ENCODE results near the gene TMEM270. TPM values are rescaled to one million over a fixed set of nuclear protein-coding genes. Genes with fewer than 3 reads are reported as not detected.
A peak's percentile ranks its signal among the peaks of the same experiment; 100 is the strongest.
"Not testable (repeated sequence)": the region's sequence is repeated elsewhere in the genome, so short reads cannot be mapped to it uniquely, and the experiment has no call there.

Gene TMEM270
- total and polyA plus RNA-seq, 5 donors from 2014 or later, result 0.34 TPM; not detected in 4

DNA sequence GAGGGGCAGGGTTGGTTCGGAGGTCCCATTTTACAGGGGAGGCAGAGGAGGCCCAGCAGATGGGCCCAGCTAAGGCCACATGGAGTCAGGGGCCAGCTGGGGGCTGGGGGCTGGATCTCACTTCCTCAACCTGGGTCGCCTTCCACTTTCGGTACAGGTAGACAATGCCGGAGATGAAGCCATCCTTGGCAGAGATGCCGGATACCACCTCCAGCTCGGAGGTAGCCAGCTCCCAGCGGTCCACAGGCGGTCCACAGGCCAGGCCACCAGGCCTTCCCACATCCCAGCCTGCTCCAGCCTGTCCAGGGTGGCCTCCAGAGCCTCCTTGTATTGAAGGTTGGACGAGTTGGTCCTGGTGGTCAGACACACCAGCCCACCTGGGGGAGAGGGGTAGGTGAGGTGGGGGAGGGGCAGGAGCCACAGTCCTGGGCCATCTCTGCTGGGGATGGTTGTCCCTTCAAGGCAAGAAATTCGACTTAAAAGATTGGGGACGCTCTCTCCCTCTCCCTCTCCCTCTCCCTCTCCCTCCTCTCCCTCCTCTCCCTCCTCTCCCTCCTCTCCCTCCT lies 26.2 kb upstream of the TMEM270 start:
- no peaks in the 10 kb centered on the region for H3K36me3 ChIP-seq (ENCODE audit: control insufficient read depth, insufficient read depth, low read length)
- DNase-seq (no peak), ATAC-seq (ENCODE audit: low read depth in 2 of 2) (no peak)
- H3K9me3 ChIP-seq (ENCODE audit: control insufficient read depth in 2 of 2, low read length in 2 of 2), result no peaks in the 10 kb centered on the region
- Mint-ChIP-seq H3K4me1 (peaks cover 0 to 6% (median 3%) of the 10 kb centered on the region in 4 donors), H3K36me3 (no peaks in the 10 kb centered on the region), H3K9me3 (peaks cover 0 to under 1% (median 0%) of the 10 kb centered on the region in 7 donors), H3K27me3 (no peaks in the 10 kb centered on the region), H3K27ac (no peak overlapping the region), H3K4me3 (no peak overlapping the region)
- no peaks in the 10 kb centered on the region for H3K27me3 ChIP-seq (ENCODE audit: control insufficient read depth, insufficient read depth, low read length)
- no peak overlapping the region for H3K27ac ChIP-seq (ENCODE audit: insufficient read depth, low read length, poor library complexity, severe bottlenecking)
- H3K4me3 ChIP-seq (ENCODE audit: low read depth, low read length), result no peak overlapping the region
- H3K4me1 ChIP-seq (ENCODE audit: control insufficient read depth, insufficient read depth, low read length, poor library complexity, severe bottlenecking), result no peaks in the 10 kb centered on the region

- H3K27ac Mint-ChIP-seq; H3K9me3 ChIP-seq (ENCODE audit: control insufficient read depth in 2 of 2, low read length in 2 of 2); H3K9me3 Mint-ChIP-seq; H3K36me3 ChIP-seq (ENCODE audit: control insufficient read depth, insufficient read depth, low read length); H3K27me3 Mint-ChIP-seq; DNase-seq; H3K36me3 Mint-ChIP-seq; H3K27me3 ChIP-seq (ENCODE audit: control insufficient read depth, insufficient read depth, low read length); H3K4me3 ChIP-seq (ENCODE audit: low read depth, low read length); H3K4me3 Mint-ChIP-seq; H3K27ac ChIP-seq (ENCODE audit: insufficient read depth, low read length, poor library complexity, severe bottlenecking); ATAC-seq (ENCODE audit: low read depth in 2 of 2); H3K4me1 ChIP-seq (ENCODE audit: control insufficient read depth, insufficient read depth, low read length, poor library complexity, severe bottlenecking): not testable (repeated sequence)
- H3K4me1 Mint-ChIP-seq, result peaks cover 0 to 11% (median 5%) of the 10 kb centered on the region in 4 donors
Measured at GRCh38 chr7:73837167-73837566, 23.8 kb upstream of the TMEM270 start.

DNA sequence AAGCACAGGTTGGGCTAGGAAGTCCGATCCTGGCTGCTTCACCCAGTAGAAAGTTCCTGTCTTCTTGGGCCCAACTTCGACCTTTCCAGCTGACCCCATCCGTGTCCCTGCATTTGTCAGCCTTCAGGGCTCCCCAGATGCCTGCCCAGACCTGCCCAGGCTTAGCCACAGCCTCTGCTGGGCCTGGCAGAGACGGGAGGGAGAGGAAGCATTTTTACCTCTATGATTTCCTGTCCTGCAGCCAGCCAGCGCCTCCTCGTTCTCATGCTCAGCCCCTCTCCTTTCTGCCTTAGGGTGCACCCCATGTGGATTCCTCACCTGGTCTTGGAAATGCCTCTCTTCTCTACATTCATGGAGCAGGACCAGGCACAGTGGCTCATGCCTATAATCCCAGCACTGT lies 22.3 kb upstream of the TMEM270 start:
- no peak for DNase-seq

DNA sequence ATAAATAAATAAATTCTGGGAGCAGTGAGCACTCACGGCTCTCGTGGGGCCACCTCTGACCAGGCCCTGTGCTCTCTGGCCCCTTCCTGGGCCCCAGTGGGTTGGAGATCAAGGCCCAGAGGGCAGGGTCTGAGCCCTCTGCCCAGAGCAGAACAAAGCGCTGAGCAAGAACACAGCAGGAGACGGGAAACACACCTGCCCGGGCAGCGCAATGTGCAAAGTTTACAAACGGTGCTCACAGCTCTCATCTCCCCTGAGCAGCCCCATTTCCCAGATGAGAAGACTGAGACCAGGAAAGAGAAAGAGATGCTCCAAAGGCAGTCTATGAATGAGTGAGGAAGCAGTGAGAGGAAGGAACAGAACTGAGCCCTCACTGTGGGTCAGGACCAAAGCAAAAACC lies 21.7 kb upstream of the TMEM270 start:
- Mint-ChIP-seq H3K4me1 (peaks cover 0 to 21% (median 12%) of the 10 kb centered on the region in 4 donors), H3K36me3 (no peaks in the 10 kb centered on the region), H3K27ac (no peak overlapping the region), H3K4me3 (peak overlapping the region in 3 of 4 donors; percentile 72 to 87 (median 72)), H3K9me3 (no peaks in the 10 kb centered on the region), H3K27me3 (no peaks in the 10 kb centered on the region)
- no peaks in the 10 kb centered on the region for H3K9me3 ChIP-seq (ENCODE audit: control insufficient read depth in 2 of 2, low read length in 2 of 2)
- no peaks in the 10 kb centered on the region for H3K27me3 ChIP-seq (ENCODE audit: control insufficient read depth, insufficient read depth, low read length)
- H3K36me3 ChIP-seq (ENCODE audit: control insufficient read depth, insufficient read depth, low read length), result no peaks in the 10 kb centered on the region
- H3K27ac ChIP-seq (ENCODE audit: insufficient read depth, low read length, poor library complexity, severe bottlenecking), result no peak overlapping the region
- ATAC-seq (ENCODE audit: low read depth in 2 of 2), result no peak
- peaks cover 9% of the 10 kb centered on the region for H3K4me1 ChIP-seq (ENCODE audit: control insufficient read depth, insufficient read depth, low read length, poor library complexity, severe bottlenecking)
- no peak for DNase-seq
- no peak overlapping the region for H3K4me3 ChIP-seq (ENCODE audit: low read depth, low read length)

More for the DNA sequence above, 22.3 kb upstream of the TMEM270 start:
- Histone ChIP-seq H3K27me3 (ENCODE audit: control insufficient read depth, insufficient read depth, low read length) (no peaks in the 10 kb centered on the region), H3K4me3 (ENCODE audit: low read depth, low read length) (no peak overlapping the region), H3K9me3 (ENCODE audit: control insufficient read depth in 2 of 2, low read length in 2 of 2) (no peaks in the 10 kb centered on the region), H3K36me3 (ENCODE audit: control insufficient read depth, insufficient read depth, low read length) (no peaks in the 10 kb centered on the region), H3K4me1 (ENCODE audit: control insufficient read depth, insufficient read depth, low read length, poor library complexity, severe bottlenecking) (peaks cover 9% of the 10 kb centered on the region), H3K27ac (ENCODE audit: insufficient read depth, low read length, poor library complexity, severe bottlenecking) (no peak overlapping the region)
- H3K4me1 Mint-ChIP-seq, result peaks cover 0 to 14% (median 7%) of the 10 kb centered on the region in 4 donors
- H3K36me3 Mint-ChIP-seq, result no peaks in the 10 kb centered on the region
- no peak overlapping the region for H3K27ac Mint-ChIP-seq
- ATAC-seq (ENCODE audit: low read depth in 2 of 2), result no peak
- peak overlapping the region in 1 of 4 donors; percentile 14 for H3K4me3 Mint-ChIP-seq
- H3K9me3 Mint-ChIP-seq, result no peaks in the 10 kb centered on the region
- H3K27me3 Mint-ChIP-seq, result no peaks in the 10 kb centered on the region

- Mint-ChIP-seq H3K36me3 (no peaks in the 10 kb centered on the region), H3K9me3 (no peaks in the 10 kb centered on the region), H3K4me1 (peaks cover 0 to 22% (median 14%) of the 10 kb centered on the region in 4 donors), H3K4me3 (peak overlapping the region; percentile 36 to 87 (median 58)), H3K27me3 (no peaks in the 10 kb centered on the region), H3K27ac (no peak overlapping the region)
- Histone ChIP-seq H3K4me3 (ENCODE audit: low read depth, low read length) (no peak overlapping the region), H3K27ac (ENCODE audit: insufficient read depth, low read length, poor library complexity, severe bottlenecking) (no peak overlapping the region), H3K27me3 (ENCODE audit: control insufficient read depth, insufficient read depth, low read length) (no peaks in the 10 kb centered on the region), H3K4me1 (ENCODE audit: control insufficient read depth, insufficient read depth, low read length, poor library complexity, severe bottlenecking) (peaks cover 9% of the 10 kb centered on the region), H3K9me3 (ENCODE audit: control insufficient read depth in 2 of 2, low read length in 2 of 2) (no peaks in the 10 kb centered on the region), H3K36me3 (ENCODE audit: control insufficient read depth, insufficient read depth, low read length) (no peaks in the 10 kb centered on the region)
- no peak for ATAC-seq (ENCODE audit: low read depth in 2 of 2)
- no peak for DNase-seq
Measured at GRCh38 chr7:73839743-73840714, 20.9 kb upstream of the TMEM270 start.

DNA sequence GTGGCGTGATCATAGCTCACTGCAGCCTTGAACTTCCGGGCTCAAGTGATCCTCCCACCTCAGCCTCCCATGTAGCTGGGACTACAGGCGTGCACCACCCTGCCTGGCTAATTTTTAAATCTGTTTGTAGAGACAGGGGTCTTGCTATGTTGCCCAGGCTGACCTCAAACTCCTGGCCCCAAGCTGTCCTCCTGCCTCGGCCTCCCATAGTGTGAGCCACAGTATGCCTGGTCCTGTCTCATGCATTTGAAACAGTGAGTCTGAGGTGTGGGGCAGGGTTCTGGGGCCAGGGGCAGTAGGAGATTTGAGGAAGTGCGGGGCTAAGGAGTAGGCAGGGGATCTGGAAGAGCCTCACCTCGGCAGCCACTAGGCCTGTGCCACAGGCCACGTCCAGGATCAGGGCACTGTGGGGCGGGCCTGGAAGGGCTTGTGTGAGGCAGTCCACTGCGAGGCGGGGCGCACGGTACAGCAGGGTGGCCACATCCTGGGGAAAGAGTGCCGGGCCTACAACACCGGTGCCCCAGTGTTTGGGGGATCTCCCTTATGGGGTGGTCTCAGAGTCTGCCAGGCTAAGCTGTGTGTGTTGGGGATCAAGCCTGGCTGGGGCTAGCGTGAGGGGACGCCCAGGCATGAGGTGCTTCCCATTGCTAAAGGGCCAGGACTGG lies 20.1 kb upstream of the TMEM270 start:
- H3K36me3 Mint-ChIP-seq, result no peaks in the 10 kb centered on the region
- H3K27me3 Mint-ChIP-seq, result no peaks in the 10 kb centered on the region
- no peak for DNase-seq
- Histone ChIP-seq H3K36me3 (ENCODE audit: control insufficient read depth, insufficient read depth, low read length) (no peaks in the 10 kb centered on the region), H3K4me3 (ENCODE audit: low read depth, low read length) (no peak overlapping the region), H3K27ac (ENCODE audit: insufficient read depth, low read length, poor library complexity, severe bottlenecking) (no peak overlapping the region), H3K9me3 (ENCODE audit: control insufficient read depth in 2 of 2, low read length in 2 of 2) (no peaks in the 10 kb centered on the region), H3K4me1 (ENCODE audit: control insufficient read depth, insufficient read depth, low read length, poor library complexity, severe bottlenecking) (peaks cover 9% of the 10 kb centered on the region), H3K27me3 (ENCODE audit: control insufficient read depth, insufficient read depth, low read length) (no peaks in the 10 kb centered on the region)
- H3K4me3 Mint-ChIP-seq, result peak overlapping the region in 1 of 4 donors; percentile 65
- ATAC-seq (ENCODE audit: low read depth in 2 of 2), result no peak
- H3K27ac Mint-ChIP-seq, result peak overlapping the region in 1 of 3 donors; percentile 44
- H3K9me3 Mint-ChIP-seq, result no peaks in the 10 kb centered on the region
- peaks cover 0 to 24% (median 16%) of the 10 kb centered on the region in 4 donors for H3K4me1 Mint-ChIP-seq

- no peak for DNase-seq
- H3K9me3 Mint-ChIP-seq, result no peaks in the 10 kb centered on the region
- no peak for ATAC-seq (ENCODE audit: low read depth in 2 of 2)
- Histone ChIP-seq H3K9me3 (ENCODE audit: control insufficient read depth in 2 of 2, low read length in 2 of 2) (no peaks in the 10 kb centered on the region), H3K4me1 (ENCODE audit: control insufficient read depth, insufficient read depth, low read length, poor library complexity, severe bottlenecking) (peaks cover 9% of the 10 kb centered on the region), H3K27ac (ENCODE audit: insufficient read depth, low read length, poor library complexity, severe bottlenecking) (no peak overlapping the region), H3K4me3 (ENCODE audit: low read depth, low read length) (no peak overlapping the region), H3K27me3 (ENCODE audit: control insufficient read depth, insufficient read depth, low read length) (no peaks in the 10 kb centered on the region), H3K36me3 (ENCODE audit: control insufficient read depth, insufficient read depth, low read length) (no peaks in the 10 kb centered on the region)
- no peaks in the 10 kb centered on the region for H3K27me3 Mint-ChIP-seq
- peaks cover 0 to 28% (median 16%) of the 10 kb centered on the region in 4 donors for H3K4me1 Mint-ChIP-seq
- H3K27ac Mint-ChIP-seq, result peak overlapping the region in 1 of 3 donors; percentile 91
- H3K36me3 Mint-ChIP-seq, result no peaks in the 10 kb centered on the region
- peak overlapping the region; percentile 88 to 96 (median 90) for H3K4me3 Mint-ChIP-seq
Measured at GRCh38 chr7:73841689-73842066, 19.3 kb upstream of the TMEM270 start.
